Type B pancreatic cell (in vitro differentiated cells): ENCODE results near the gene KRI1. TPM values are rescaled to one million over a fixed set of nuclear protein-coding genes. Genes with fewer than 3 reads are reported as not detected.

Source experiments
- DNase-seq: peaks from one replicate; pipeline ENCODE4 v3.0.0; 2021; ENCODE audit warnings: mixed read lengths; ENCODE audit not compliant: unreplicated experiment; ENCODE audit errors: extremely low spot score
- H3K27ac Mint-ChIP-seq: 2 replicates; pipeline ENCODE4 v1.8.0; 2021; ENCODE audit warnings: mild to moderate bottlenecking, mixed read lengths
- H3K27me3 Mint-ChIP-seq: 2 replicates; pipeline ENCODE4 v1.8.0; 2021; ENCODE audit warnings: mixed read lengths
- H3K36me3 Mint-ChIP-seq: 2 replicates; pipeline ENCODE4 v1.8.0; 2021; ENCODE audit warnings: mixed read lengths
- H3K4me1 Mint-ChIP-seq: one replicate; pipeline ENCODE4 v1.8.0; 2021; ENCODE audit warnings: mixed read lengths; ENCODE audit not compliant: unreplicated experiment
- H3K4me3 Mint-ChIP-seq: 2 replicates; pipeline ENCODE4 v1.8.0; 2021; ENCODE audit warnings: mild to moderate bottlenecking, mixed read lengths
- H3K9me3 Mint-ChIP-seq: 2 replicates; pipeline ENCODE4 v1.8.0; 2021; ENCODE audit warnings: mixed read lengths
- long read RNA-seq: library from polyadenylated mRNA; unstranded; transcript quantifications from one replicate; pipeline ENCODE4 v2.0.0, GENCODE V29; 2020
- total RNA-seq: library from RNA; stranded (reverse); gene quantifications from 2 replicates; pipeline ENCODE4 v1.2.1, GENCODE V29; 2021; ENCODE audit warnings: low replicate concordance
- TF ChIP-seq, protein P1 (sequence below): fragments of 200-600 bp; sonication (generic); conservative IDR thresholded peaks from 2 replicates; pipeline ENCODE4 v1.5.0; 2021; ENCODE audit warnings: antibody characterized with exemption, mild to moderate bottlenecking

KRI1 gene
- total RNA-seq: 19.0 and 34.4 TPM in 2 replicates
- long read RNA-seq, transcript KRI1-201 (19 exons, 3,023 nt): major isoform, 10 of 10 reads
- long read RNA-seq, partial matches to known transcripts: 0 of 10 reads
- long read RNA-seq, other reads (novel, unspliced or antisense): 0 of 10 reads

DNA sequence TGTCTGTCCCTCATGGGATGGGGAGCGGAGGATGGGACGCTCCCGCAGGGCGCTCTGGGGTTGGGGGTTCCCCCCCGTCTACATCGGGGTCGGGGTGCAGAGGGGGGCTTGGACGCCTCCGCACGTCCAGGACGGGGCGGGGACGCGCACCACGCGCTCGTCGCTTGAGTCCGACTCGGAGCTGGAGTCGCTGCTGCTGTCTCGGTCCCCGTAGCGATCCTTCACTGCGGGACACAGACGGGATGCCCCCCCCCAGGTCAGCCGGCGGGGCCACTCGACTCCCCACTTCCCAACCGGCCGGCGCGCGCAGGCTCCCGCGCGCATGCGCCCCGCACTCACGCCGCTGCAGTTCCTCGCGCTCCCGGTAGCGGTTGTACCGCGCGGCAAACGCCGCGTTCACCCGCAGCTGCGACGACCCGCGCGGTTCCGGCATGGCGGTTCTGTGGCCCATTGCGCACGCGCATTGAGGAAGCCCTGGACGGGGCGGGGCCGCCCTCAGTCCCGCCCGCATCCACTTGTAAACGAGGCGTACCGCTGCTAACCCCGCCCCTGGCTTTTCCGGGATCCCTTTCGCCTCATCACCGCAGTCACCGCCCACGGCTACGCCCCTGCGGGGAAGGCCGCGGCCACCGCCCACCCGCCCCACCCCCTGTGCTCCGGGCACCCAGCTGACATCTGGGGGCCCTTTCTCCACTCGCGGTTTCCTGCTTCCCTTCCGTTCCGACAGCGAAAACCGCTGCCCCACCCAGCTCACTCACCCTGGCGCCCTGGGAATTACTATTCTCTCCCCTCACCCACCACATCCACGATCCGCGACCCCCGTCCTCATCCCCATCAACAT lies at the start of gene KRI1:
TSS of gene KRI1 (minus strand) at position 444 of the 841 bp plus-strand sequence. CDS start at position 433, 11 bp downstream.
- no peaks in the 10 kb centered on the region for H3K9me3 Mint-ChIP-seq
- peaks cover 39% of the 10 kb centered on the region for H3K4me1 Mint-ChIP-seq
- no peaks in the 10 kb centered on the region for H3K36me3 Mint-ChIP-seq
- peak within 1 kb of the TSS; percentile 97 for H3K4me3 Mint-ChIP-seq
- DNase-seq: peak; percentile 99
- H3K27me3 Mint-ChIP-seq: no peaks in the 10 kb centered on the region
- peak within 1 kb of the TSS; percentile 88 for H3K27ac Mint-ChIP-seq
- TF ChIP-seq, protein P1, sequence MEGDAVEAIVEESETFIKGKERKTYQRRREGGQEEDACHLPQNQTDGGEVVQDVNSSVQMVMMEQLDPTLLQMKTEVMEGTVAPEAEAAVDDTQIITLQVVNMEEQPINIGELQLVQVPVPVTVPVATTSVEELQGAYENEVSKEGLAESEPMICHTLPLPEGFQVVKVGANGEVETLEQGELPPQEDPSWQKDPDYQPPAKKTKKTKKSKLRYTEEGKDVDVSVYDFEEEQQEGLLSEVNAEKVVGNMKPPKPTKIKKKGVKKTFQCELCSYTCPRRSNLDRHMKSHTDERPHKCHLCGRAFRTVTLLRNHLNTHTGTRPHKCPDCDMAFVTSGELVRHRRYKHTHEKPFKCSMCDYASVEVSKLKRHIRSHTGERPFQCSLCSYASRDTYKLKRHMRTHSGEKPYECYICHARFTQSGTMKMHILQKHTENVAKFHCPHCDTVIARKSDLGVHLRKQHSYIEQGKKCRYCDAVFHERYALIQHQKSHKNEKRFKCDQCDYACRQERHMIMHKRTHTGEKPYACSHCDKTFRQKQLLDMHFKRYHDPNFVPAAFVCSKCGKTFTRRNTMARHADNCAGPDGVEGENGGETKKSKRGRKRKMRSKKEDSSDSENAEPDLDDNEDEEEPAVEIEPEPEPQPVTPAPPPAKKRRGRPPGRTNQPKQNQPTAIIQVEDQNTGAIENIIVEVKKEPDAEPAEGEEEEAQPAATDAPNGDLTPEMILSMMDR: peak; percentile 71

DNA sequence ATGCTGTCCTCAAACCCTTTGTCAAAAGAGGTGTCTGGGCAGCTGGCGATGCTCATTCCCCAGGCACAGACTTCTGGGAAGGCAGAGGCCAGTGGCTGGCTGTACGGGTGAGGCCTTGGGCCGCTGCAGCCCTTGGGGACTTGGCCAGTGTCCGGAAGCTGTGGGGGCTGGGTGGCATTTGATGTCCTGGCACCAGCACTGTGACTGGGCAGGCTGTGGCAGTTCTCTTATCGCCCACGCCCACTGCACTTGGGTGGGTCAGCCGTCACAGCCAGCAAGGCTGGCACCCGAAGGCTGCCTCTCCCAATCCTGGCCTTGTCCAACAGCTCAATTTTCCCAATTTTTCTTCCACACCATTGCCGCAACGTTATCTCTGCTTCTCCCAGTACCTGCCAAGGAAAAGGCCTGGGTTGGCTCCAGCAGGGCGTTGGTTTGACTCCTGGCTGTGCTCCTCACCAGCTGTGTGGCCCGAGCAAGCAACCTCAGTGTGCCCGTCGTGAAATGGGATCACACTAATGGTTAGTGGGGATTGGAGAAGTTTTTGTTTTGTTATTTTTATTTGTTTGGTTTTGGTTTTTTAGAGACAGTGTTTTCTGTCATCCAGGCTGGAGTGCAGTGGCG lies 46.8 kb upstream of the KRI1 start:
- H3K27me3 Mint-ChIP-seq: no peaks in the 10 kb centered on the region
- DNase-seq: no peak
- H3K36me3 Mint-ChIP-seq: peaks cover 3% of the 10 kb centered on the region
- TF ChIP-seq, protein P1: no peak
- H3K4me3 Mint-ChIP-seq: no peak overlapping the region
- H3K9me3 Mint-ChIP-seq: no peaks in the 10 kb centered on the region
- H3K4me1 Mint-ChIP-seq: no peaks in the 10 kb centered on the region
- H3K27ac Mint-ChIP-seq: no peak overlapping the region

DNA sequence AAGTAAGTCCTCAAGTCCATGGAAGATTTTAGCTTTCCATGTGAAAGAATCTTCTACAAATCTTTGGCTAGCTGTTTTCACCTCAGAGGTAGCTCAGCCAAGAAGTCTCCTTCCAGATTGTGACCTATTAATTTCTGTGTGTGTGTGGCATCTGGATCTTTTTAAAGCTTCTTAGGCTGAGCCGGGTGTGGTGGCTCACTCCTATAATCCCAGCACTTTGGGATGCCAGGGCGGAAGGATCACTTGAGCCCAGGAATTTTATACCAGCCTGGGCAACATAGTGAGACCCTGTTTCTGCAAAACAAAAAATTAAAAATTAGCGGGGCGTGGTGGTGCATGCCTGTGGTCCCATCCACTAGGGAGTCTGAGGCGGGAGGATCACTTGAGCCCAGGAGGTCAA lies 46.1 kb upstream of the KRI1 start:
- Mint-ChIP-seq H3K4me3 (no peak overlapping the region), H3K9me3 (no peaks in the 10 kb centered on the region), H3K27me3 (no peaks in the 10 kb centered on the region), H3K36me3 (peaks cover 3% of the 10 kb centered on the region), H3K4me1 (no peaks in the 10 kb centered on the region), H3K27ac (no peak overlapping the region)
- no peak for DNase-seq
- TF ChIP-seq, protein P1: no peak

DNA sequence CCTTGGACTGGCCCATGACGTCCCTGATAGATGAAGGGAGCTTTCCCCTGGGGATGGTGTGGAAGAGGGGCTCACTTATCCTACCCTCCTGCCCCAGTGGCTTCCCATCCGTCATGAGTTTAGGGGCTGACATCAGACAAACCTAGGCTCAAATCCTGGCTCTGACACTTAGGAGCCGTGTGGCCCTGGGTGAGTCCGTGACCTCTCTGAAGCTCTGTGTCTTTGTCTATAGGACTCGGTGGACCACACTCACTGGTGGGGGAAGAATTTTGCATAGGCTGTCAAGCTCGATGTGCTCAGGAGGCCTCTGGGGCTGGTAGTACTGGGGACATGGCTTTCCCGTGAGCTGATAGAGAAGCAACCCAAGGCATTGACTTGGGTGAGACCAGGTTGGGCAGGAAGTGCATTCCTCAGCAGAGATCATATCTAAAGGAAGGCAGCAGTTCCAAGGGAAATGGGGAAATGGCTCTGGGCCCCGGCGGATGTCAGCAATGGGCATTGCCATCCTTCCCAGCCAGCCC lies 38.7 kb upstream of the KRI1 start:
- DNase-seq: no peak
- TF ChIP-seq, protein P1: no peak
- H3K36me3 Mint-ChIP-seq: no peaks in the 10 kb centered on the region
- peak overlapping the region; percentile 90 for H3K4me3 Mint-ChIP-seq
- peak overlapping the region; percentile 91 for H3K27ac Mint-ChIP-seq
- peaks cover 5% of the 10 kb centered on the region for H3K27me3 Mint-ChIP-seq
- no peaks in the 10 kb centered on the region for H3K9me3 Mint-ChIP-seq
- peaks cover 13% of the 10 kb centered on the region for H3K4me1 Mint-ChIP-seq

DNA sequence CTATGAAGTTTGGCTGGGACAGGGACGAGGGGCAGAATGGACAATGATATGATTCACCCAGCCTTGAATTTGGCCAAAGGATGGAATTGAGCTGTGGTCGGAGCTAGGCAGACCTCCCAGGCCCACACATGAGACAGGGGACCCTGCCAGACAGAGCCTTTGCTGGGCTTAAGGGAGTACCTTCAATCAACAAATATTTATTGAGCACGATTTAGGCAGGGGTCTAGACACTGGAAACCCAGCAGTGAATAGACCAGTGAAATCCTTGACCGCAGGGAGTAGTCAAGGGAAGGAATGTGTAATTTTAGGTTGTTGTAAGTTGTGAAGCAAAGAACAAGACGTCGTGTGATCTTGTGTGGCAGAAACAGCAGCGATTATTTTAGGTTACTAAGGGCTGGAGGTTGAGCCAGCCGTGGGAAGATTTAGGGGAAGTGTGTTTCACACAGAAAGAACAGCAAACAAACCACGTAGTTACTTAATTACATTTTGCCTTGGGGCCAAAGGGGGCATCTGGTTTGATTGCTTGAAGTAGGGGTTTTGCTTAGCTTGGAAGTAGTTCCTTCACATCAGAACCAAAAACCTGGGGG lies 38.2 kb upstream of the KRI1 start:
- peak overlapping the region; percentile 91 for H3K27ac Mint-ChIP-seq

More for the DNA sequence above, 38.2 kb upstream of the KRI1 start:
- Mint-ChIP-seq H3K27me3 (peaks cover 5% of the 10 kb centered on the region), H3K36me3 (no peaks in the 10 kb centered on the region), H3K4me3 (peak overlapping the region; percentile 90), H3K9me3 (no peaks in the 10 kb centered on the region), H3K4me1 (peaks cover 13% of the 10 kb centered on the region)
- no peak for DNase-seq
- TF ChIP-seq, protein P1: no peak
